Stimulated activated CD8-positive, alpha-beta memory T cell treated with anti-CD3 and anti-CD28 coated beads, Interleukin-2, amount 100 ng/mL, for 1 hour (primary cell): ENCODE results near the gene FBXW10B.
"Not testable (repeated sequence)": the region's sequence is repeated elsewhere in the genome, so short reads cannot be mapped to it uniquely, and the experiment has no call there.

Experiments
- DNase-seq, 2 donors: peaks; one replicate each; pipeline ENCODE4 v3.0.0-alpha.2; 2020; ENCODE audit warnings: low read depth in 2 of 2

Gene FBXW10B

GRCh38 chr17:15642014-15642413 is 22.5 kb upstream of the FBXW10B start:
- not testable (repeated sequence) for DNase-seq

DNA sequence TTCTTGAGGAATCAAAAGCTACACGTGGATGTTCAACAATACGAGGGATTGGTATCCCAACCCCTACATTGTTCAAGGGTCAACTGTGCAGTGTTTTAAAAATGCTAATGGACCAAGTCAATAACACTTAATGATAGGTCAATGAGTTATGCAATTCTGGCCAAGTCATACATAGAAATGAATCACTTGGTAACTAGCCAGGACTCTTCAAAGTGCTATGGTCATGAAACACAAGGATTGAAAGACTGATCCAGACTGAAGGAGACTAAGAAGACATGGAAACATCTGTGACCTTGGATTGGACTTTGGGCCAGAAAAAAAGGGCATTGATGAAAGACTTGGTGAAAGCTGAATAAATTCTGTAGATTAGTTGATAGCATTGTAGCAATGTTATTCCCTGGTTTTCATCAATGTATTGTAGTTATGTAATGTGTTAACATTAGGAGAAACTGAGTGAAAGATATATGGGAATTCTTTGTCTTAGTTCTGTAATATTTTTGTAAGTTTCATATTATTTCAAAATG is 11.5 kb upstream of the FBXW10B start:
- DNase-seq = not testable (repeated sequence)

DNA sequence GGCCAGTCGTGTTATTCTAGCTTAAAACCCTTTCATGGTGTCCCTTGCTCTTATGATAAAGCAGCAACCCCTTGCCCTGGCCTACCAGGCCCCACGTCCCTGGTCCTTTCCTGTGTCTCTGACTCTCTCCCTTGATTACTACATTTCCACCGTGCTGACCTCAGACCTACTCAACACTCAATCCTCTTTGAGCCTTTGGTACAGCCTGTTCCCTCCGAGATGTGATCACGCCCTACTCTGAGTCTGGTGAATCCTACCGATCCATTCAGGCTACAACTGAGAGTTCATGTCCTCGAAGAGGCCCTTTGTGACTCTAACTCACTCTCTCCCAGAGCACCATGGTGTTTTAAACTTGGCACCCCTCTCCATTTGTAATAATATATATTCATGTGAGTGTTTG is 10.5 kb upstream of the FBXW10B start:
- not testable (repeated sequence) for DNase-seq

- not testable (repeated sequence) for DNase-seq
Observed at GRCh38 chr17:15623661-15624209, 4.2 kb upstream of the FBXW10B start.

DNA sequence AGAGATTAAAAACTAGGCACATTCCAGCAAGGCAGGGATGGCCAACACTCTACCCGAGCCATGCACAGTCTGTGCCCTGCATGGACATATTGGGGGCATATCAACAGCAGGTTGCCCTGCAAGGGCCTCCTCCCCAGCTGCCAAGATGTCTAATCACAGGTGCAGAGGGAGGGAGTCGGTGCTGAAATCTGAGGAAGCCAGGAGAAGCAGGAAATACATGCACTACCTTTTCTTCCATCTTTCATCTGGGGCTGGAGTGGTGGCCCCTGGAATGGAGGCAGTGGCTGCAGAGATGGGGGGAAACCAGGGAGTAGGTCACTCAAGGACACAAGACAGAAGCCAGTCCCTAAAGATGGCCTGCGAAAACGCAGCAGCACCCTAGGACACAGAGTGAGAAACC is 3.8 kb upstream of the FBXW10B start:
- not testable (repeated sequence) for DNase-seq

DNA sequence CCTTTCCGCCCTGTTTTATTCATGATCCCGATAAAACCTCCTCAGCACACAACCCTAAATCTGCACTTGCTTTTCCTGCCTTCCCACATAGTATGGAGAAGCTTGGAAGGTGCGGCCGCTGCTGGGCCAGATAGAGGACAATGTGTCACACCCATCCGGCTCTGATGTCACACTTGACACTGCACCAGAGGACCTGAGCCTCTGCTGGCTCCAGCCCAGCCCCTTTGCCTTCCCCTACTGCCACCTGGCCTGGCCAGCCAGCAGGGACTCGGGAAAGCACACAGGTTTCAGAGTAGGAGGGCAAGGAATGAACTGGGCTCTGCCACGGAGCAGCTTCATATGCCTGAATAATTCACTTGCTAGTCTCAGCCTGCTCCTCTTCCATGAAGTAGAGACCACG is 2.6 kb upstream of the FBXW10B start:
- not testable (repeated sequence) for DNase-seq

- not testable (repeated sequence) for DNase-seq
Observed at GRCh38 chr17:15616828-15617227, 2.7 kb downstream of the FBXW10B start.

DNA sequence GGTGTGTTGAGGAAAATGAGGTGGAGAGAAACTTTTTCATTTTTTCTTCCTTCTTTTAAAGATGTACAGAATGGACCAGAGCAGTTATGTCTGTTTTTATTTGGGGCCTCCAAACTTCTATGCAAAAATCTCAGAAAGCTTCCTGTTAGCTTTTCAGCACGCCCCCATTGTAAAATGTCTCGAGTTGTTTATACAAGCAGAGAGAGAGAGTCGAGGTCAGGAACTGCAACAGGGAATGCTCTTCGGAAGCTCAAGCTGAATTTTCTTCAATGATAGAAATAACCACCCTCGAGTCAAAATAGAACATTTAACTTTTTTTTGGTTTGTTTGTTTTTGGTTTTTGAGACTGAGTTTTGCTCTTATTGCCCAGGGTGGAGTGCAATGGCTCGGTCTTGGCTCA is 3.7 kb downstream of the FBXW10B start:
- DNase-seq = not testable (repeated sequence)

DNA sequence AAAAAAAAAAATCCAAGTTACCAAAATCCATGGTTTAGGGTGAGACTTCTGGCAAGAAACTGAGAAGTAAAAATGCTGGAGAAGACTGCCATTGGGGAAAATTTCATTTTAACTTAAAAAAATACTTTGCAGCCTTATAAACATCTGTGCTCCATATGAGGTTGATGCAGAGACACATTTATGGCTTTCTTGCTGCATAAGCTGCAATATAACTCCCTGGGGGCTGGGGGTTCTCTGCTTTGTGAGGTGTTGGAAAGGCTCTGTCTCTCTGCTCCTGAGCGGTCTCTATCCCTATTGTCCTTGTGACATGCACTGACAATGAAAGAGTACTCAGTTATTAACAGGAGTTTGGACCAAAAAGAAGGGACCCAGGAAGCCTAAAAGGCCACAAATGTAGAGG is 6.4 kb downstream of the FBXW10B start:
- DNase-seq = not testable (repeated sequence)

GRCh38 chr17:15592960-15593359 is 26.5 kb downstream of the FBXW10B start:
- not testable (repeated sequence) for DNase-seq

- not testable (repeated sequence) for DNase-seq
Observed at GRCh38 chr17:15591986-15592385, 27.5 kb downstream of the FBXW10B start.

- DNase-seq = not testable (repeated sequence)
Observed at GRCh38 chr17:15590844-15591243, 28.7 kb downstream of the FBXW10B start.

DNA sequence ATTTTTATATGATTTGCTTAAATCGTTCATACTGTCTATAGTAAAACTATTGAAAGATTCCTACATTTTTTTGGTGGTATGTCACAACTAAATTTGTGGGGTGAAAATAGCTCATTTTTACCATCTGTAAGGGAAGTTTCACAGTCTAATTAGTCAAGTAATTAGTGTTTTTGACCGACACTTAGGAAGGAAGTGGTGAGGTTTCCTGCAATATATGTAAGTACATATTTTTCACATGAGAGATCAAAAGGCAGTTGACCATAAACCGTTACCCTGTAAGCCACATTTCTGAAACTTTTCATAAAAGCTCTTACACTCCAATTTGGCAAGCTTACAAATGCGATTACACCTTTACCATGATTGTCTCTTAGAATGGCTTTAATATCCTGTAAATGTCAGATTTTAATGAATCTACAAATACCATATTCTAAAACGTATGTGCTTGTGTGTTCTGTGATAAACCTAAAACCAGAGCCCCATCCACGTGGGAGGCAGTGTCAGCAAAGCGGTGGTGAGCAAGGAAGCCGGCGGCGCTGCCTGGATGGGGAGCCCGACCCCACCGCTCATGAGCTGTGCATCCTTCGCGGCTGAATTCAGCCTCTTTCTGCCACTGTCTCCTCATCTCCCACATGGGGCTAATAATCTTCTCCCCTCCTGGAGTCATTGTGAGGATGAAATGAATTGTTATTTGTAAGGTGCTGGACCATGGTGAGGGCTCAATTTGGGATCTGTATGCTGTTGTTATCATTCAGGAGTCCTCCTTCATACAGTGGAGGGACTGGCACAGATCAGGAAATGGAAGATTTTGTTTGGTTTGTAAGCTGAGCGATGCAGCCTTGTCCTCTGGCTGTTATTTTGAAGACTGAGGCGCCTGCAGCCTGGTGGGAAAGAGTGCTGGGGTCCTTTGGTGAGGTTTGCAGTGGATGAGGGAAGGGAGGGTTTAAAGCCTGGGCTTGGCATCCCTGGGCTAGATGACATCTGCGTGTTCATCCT is 29.7 kb downstream of the FBXW10B start:
- not testable (repeated sequence) for DNase-seq

DNA sequence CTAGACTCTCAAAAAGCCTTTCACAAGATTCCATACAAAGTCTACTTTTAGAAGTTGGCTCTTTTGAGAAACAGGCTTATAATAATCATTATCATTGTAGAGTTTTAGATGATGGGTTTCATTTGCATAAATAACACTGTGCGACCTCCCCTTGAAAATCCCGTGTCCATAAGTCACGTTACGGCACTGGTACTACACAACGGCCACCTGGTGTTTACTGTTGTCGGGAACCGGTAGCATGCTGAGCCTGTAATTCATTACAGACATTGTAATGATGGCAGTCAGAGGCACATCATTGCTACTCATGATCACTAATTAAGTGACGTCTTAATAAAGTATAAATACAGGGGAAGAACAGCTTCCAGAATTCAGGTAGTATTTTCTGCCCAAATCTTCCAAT is 31.5 kb downstream of the FBXW10B start:
- not testable (repeated sequence) for DNase-seq

DNA sequence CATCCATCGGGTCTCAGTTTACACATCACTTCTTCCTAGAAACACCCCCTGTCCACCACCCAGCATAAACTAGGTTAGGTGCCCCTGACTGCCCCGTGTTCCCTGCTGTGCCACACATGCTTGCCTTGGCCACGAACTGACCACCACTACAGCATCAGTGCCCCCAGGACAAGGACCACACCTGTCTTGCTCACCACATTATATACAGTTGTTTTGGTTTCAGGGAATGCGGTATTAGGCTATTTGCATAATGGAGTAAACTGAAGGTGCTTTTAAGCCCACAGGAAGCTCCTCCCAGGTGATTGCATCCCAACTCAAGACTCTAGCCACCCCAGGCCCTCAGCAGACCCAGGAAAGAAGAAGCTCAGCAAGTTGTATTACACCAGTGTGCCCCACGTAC is 36.2 kb downstream of the FBXW10B start:
- DNase-seq = not testable (repeated sequence)

DNA sequence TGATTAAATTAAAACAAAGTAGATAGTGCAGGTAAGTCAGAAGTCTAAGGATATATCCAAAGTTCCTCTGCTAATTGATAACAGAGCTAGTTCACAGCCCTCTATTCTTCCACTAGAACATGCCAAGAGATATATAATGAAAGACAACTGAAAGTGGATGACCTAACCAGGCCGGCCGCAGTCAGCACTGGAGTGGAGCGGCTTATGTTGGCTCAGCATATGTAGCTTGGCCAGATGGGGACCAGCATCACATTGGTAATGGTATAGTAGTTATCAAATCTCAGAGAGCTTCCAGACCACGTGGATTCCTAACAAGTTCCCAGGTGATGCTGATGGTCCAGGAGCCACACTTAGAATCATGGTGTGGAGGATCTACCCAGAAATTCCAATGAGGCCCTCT is 38.0 kb downstream of the FBXW10B start:
- not testable (repeated sequence) for DNase-seq

- DNase-seq = not testable (repeated sequence)
Observed at GRCh38 chr17:15576848-15577247, 42.7 kb downstream of the FBXW10B start.

DNA sequence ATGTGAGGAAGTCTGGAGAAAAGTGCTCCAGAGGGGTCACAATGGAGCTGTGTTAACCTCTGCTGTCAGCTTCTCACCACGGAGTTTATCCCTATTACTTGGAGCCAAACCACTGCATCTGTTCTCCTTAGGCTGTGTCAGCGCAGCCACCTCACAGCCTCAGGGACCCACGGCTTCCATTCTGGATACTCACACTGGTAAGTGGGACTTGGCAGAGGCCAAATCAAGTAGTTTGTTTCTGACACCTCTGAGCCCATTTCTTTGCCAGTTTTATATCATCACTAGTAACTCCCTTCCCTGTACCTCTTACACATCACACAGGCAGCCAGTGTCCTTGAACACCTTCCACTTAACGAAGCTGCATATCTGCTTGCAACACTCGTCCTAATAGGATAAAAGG is 44.8 kb downstream of the FBXW10B start:
- DNase-seq = not testable (repeated sequence)

DNA sequence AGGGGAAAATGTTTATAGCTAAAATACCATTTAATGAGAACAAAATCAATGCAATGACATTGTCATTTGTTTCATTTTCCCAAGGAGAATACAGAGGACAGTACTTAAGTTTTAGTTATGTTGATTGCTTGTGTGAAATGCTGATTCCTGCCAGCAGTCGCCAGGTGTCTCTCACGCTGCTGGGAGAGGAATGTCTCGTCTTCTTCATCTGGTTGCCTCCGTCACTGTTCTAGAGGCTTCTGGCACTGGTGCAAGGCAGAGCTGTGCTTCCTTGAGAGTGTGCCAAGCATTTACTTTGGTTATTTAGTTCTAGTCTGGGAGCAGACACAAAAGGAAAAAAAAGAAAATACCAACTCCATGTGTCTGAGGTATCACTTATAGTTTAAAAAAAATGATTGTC is 45.6 kb downstream of the FBXW10B start:
- not testable (repeated sequence) for DNase-seq
